KOPT-K1 (cell line): ENCODE data around the gene MAPKAPK3.

Source experiments
- H3K27ac ChIP-seq: fragments of 200-600 bp; sonication (generic); 2 replicates; pipeline ENCODE4 v1.5.1; 2016; ENCODE audit warnings: antibody characterized with exemption, mild to moderate bottlenecking, low read depth, low read length; ENCODE audit not compliant: poor library complexity, severe bottlenecking
- H3K36me3 ChIP-seq: fragments of 200-600 bp; sonication (generic); 2 replicates; pipeline ENCODE4 v1.5.1; 2017; ENCODE audit warnings: antibody characterized with exemption, mild to moderate bottlenecking, low read length, moderate library complexity; ENCODE audit not compliant: insufficient read depth
- H3K9me3 ChIP-seq: fragments of 200-600 bp; sonication (generic); 2 replicates; pipeline ENCODE4 v1.5.1; 2017; ENCODE audit warnings: antibody characterized with exemption, low read length, mild to moderate bottlenecking; ENCODE audit not compliant: insufficient read depth, poor library complexity, severe bottlenecking

The MAPKAPK3 gene

DNA sequence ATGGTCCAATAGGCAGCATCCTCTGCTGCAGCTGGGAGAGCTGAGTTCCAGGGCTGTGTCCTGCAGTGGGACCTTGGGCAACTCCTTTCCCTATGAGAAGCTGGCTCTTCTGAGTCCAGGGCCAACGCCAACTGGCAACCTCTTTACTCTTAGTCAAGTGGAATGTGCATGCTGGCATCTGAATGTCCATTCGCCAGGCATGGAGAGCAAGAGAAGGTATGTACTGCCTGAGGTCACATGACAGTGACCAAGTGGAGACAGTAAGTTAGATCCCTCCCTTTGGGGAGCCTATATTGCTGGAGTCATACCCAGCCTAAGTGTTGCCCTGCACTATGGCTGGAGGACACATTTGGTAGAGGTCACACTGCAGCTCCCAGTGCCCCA is 35.5 kb upstream of the MAPKAPK3 start:
- Histone ChIP-seq H3K9me3 (no peaks in the 10 kb centered on the region), H3K36me3 (peaks cover 95% of the 10 kb centered on the region), H3K27ac (peak overlapping the region; percentile 100)

DNA sequence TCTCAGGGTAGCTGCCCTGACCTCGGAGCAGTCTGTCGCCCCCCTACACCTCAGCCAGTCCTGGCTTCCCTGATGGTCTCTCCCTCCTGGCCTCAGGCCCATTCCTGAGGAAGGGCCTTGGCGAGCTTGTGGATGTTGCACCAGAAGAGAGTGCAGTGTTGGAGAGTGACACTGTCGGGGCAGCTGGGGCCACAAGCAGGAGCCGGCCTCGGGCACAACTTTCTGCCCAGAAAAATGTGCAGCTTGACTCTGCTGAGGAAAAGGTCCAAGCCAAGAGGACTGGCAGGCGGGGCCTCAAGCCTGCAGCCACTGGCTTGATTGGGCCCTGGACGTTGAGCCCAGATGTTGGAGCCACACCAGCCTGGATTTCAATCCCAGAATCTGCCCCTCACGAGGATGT is 34.9 kb upstream of the MAPKAPK3 start:
- peaks cover 89% of the 10 kb centered on the region for H3K36me3 ChIP-seq
- H3K9me3 ChIP-seq, result no peaks in the 10 kb centered on the region

DNA sequence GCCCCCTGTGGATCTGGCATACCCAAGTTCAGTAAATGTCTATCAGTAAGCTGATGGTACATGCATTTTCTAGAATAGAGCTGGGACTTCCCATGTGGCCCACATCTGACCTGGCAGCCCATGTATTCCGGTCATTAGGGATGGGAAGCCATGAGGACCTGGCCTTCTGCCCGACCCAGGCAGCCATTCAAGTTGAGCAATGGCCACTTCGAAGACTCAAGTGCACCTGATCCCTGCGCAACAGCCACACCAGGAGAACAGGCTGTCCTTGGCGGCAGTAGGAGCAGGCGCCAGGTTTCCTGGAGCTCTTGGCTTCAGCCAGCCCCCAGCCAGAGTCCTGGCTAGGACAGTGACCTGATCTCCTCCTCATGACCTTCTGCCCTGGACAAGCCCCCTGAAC is 33.1 kb upstream of the MAPKAPK3 start:
- Histone ChIP-seq H3K27ac (peak overlapping the region; percentile 100), H3K9me3 (no peaks in the 10 kb centered on the region), H3K36me3 (peaks cover 71% of the 10 kb centered on the region)

More for the DNA sequence above, 34.9 kb upstream of the MAPKAPK3 start:
- H3K27ac ChIP-seq, result peak overlapping the region; percentile 100

DNA sequence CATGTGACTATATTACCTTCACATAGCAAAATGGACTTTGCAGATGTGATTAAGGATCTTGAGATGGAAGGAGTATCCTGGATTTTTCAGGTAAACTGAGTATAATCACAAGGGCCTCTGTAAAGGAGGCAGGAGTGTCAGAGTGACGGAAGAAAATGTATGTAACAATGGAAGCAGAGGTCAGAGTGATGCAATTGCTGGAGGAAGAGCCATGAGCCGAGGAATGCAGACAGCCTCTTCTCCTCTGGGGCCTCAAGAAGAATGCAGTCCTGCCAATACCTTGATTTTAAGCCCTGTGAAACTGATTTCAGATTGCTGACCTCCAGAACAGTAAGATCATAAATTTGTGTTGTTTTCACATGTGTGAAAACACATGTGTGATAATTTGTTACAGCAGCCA is 32.6 kb upstream of the MAPKAPK3 start:
- Histone ChIP-seq H3K27ac (peak overlapping the region; percentile 100), H3K9me3 (no peaks in the 10 kb centered on the region), H3K36me3 (peaks cover 66% of the 10 kb centered on the region)

DNA sequence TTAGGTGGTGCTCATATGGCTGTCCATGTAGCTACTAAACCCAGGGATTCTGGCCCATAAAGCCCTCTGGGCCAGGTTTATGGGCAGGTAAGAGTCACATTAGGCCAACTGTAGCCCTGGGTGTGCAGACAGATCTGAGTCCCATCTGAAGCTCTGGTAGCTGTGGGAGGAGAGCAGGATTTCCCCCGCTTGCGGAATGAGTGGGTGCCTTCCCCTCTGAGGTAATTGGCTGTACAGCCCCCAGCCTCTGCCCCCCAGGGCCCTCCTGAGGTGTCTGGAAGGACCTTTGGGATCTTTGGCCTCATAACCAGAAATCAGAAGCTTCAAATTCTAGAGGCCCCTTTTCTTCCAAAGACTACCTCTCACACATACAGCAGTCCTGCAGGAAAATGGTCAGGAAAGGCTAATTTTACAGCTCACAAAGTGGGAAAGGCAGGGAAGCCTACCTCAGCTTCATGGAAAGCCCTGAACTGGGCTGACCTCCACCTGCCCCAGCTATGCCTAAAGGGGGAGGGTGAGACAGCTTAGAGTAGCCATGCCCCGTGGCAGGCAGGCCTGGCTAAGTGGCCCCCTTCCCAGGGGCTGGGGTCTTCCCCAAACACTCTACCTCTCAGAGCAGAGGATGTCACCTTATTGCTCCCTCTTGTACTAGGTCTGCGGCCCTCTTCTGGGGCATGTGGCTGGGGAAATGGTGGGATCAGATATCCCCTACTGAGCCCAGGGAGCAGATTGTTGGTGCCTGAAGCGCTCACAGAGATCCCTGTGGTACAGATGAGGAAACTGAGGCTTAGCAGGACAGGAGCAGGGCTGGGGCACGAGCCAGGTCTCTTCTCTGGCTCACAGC is 30.8 kb upstream of the MAPKAPK3 start:
- H3K27ac ChIP-seq, result peak overlapping the region; percentile 100
- H3K9me3 ChIP-seq, result no peaks in the 10 kb centered on the region
- peaks cover 49% of the 10 kb centered on the region for H3K36me3 ChIP-seq

DNA sequence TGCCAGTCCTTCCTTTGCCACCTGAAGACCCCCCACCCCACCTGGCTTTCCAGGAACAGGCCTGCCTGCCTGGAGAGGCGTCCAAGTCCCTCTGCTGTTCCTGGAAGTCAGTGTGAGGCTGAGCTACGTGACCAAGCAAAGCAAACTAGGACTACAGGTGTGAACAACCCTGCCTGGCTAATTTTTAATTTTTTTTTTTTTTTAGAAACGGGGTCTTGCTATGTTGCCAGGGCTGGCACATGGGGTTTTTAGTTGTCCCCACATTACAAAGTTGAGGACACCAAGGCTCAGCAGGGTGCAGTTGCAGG is 30.2 kb upstream of the MAPKAPK3 start:
- peak overlapping the region; percentile 100 for H3K27ac ChIP-seq

DNA sequence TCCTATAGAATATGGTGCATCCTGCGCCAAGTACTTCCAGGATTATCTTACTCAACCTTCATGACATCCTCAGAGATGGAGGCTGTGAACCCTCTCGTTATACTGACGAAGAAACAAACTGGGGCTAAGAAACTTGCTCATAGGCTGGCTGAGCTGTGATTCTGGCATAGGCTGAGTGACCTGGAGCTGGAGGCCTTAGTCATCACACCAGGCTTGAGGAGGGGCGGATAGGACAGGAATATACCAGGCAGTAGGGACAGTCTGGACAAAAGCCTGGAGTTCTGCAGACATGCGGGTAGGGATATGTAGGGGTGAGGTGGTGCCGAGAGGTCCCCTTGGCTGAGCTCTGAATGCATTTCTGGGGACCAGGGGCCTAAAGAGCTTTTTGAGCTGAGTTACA is 29.6 kb upstream of the MAPKAPK3 start:
- H3K27ac ChIP-seq, result peak overlapping the region; percentile 100
- H3K36me3 ChIP-seq, result peaks cover 36% of the 10 kb centered on the region
- H3K9me3 ChIP-seq, result no peaks in the 10 kb centered on the region

More for the DNA sequence above, 30.2 kb upstream of the MAPKAPK3 start:
- peaks cover 43% of the 10 kb centered on the region for H3K36me3 ChIP-seq
- no peaks in the 10 kb centered on the region for H3K9me3 ChIP-seq

DNA sequence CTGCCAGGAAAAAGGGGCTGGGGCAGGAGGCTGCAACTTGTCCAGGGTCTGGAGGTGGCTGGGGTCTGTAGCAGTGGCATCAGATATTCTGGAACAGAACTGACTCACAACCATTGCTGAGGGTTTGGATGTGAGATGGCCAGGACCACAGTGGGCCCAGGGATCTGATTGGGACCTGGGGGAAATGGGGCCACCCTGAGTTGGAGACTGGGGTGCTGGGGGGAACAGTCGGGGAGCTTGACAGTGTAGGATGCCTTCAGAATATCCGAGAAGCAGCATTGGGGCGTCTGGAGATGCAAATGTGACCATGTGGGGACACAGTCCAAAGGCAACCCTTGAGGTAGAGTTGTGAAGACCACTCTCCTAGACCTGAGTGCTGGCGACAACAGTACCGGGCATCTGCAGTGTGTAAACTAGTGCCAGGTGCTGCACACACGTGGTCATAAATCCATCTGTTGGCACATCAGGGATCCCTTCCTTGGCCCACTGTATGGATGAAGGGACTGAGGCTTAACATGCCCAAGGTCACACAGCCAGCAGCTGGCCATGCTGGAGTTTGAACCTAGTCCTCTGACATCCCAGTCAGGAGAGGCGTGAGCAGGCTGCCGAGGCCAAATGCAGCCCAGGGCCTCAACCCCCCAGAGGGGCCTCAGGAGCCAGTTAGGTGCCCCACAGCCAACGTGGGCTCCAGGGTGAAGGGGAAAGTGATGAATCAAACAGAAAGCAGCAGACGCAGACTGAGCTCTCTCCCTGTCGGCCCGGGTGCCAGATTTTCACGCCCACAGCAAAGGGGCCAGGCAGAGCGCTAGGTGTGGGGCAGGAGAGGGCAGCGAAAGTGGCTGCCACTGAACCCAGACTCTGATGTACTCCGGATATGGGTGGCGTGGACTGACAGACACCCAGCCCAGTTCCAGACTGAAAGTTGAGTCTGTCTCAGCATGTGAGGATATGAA is 28.9 kb upstream of the MAPKAPK3 start:
- peak overlapping the region; percentile 100 for H3K27ac ChIP-seq
- no peaks in the 10 kb centered on the region for H3K9me3 ChIP-seq
- H3K36me3 ChIP-seq, result peaks cover 29% of the 10 kb centered on the region

DNA sequence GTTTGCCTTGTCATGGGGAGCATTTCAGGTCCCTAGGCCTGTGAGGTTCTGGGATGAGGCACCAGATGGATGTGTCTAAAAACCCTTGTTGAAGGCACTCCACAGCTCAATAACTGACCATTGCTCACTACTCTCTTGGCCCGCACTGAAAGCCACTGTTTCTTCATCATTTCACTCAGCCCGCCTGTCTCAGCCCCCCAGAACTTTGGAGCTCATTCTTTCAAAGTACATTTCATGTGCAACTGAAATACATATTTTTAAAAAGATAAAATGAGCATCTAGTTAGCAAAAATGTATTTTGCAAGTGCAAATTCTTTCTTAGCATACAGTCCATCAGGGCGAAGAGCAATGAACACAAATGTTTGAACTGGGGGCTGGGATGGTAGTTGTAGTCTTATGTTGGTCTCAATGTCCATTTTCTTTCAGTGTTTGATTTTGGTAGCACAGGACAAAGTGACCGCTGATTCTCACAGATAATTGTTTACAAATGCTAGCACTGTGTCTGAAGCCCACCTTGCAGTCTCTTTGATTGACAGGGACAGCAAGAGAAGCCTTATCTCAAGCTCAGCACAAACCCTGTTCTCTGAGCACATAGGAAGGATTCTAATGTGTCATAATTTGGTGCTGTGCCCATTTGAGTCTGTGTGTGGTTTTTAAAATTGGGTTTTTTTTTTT is 28.1 kb upstream of the MAPKAPK3 start:
- Histone ChIP-seq H3K9me3 (no peaks in the 10 kb centered on the region), H3K27ac (peak overlapping the region; percentile 100), H3K36me3 (peaks cover 22% of the 10 kb centered on the region)

DNA sequence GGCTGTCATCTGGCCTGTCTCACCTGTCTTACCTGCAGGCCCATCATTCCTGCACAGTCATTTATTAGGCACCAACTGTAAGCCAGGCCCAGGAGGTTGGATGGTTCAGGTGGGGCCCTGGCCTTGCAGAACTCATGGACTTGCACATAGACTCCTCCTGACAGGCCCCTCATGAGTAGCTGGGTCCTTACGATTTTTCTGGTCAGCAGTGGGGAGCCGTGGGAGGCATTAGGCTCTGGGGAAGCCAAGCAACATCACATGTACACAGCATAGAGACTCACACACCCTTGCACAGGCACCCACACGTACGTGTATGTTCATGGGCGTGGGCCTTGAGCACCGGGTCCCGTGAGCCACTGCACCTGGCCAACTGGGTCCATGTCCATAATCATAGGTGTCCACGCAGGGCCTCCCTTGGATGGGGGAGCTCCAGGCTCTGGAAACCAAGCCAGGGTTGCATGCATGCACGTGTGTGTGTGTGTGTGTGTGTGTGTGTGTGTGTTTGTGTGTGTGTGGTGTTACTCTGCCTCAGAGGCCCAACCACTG is 25.7 kb upstream of the MAPKAPK3 start:
- peak overlapping the region; percentile 100 for H3K27ac ChIP-seq
- H3K36me3 ChIP-seq, result no peaks in the 10 kb centered on the region; the same call in 1 of the 2 replicates
- no peaks in the 10 kb centered on the region for H3K9me3 ChIP-seq

DNA sequence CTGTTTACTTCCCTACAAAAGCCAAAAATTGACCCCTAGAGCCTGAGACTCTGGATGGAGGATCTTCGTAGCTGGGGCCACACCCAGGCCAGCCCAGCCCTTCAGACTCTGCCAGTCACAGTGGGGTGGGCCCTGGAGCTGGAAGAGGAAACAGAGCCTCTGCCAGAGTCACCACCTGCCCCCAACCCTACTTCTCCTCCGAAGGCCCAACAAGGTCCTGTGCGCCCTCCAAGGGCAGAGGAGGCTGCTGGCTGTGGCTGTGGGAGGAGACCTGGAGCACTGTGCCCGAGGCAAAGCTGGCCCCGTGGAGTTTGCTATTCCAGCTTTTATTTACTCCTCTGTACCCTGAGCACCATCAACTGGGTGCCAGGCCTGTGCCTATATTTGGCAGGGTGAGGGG is 24.4 kb upstream of the MAPKAPK3 start:
- peak overlapping the region; percentile 100 for H3K27ac ChIP-seq
- no peaks in the 10 kb centered on the region for H3K36me3 ChIP-seq

DNA sequence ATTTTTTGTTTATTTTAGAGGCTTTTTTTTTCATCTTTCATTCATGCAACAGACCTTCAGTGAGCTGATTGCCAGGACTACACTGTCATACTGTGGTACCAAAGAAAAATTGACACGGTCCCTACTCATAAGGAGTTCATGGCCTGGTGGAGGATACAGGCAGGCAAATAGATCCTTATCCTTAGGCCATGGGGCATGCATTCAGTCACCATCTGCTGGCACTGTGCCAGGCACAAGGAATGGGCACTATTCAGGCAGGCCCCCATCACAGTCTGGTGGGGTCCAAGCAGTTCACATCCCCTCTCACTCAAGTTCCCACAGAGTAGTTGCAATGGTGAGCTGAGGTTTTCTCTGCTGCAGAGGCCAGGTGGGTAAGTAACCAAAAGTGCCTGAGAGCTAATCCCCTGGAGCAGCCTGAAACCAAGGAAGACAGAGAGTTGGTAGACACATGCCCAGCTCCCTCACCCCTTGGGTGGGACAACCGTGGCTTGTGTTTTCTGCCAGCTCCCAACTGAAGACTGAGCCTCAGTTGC is 22.6 kb upstream of the MAPKAPK3 start:
- peak overlapping the region; percentile 100 for H3K27ac ChIP-seq
- H3K36me3 ChIP-seq, result no peaks in the 10 kb centered on the region
- no peaks in the 10 kb centered on the region for H3K9me3 ChIP-seq

More for the DNA sequence above, 24.4 kb upstream of the MAPKAPK3 start:
- H3K9me3 ChIP-seq, result no peaks in the 10 kb centered on the region

DNA sequence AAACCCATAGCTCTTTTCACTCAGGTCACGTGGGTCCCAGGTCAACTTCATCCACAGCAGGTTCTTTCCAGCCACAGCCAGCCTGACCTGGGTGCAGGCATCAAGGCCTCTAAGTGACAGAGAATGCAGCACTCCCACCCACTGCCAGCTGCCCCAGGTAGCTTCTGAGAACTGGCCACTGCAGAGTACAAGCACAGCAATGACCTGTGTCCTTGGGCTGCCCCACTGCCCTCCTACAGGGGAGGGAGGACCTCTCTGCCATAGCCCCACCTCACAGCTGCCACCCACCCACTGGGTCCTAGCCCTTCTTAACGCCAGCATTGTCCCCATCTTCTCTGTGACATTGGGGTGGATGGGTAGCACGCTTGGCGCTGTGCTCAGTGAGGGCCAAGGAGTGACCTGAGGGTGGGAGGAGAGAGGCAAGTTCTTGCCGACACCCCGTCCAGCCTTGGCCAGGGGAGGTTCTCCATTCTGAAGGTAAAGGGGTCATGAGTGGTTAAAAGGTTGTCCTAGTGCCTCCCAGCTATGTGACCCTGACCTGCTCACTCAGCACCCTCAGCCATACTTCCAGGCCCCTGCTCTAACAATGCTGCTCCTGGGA is 17.7 kb upstream of the MAPKAPK3 start:
- Histone ChIP-seq H3K27ac (peak overlapping the region; percentile 98), H3K9me3 (no peaks in the 10 kb centered on the region), H3K36me3 (peaks cover 14% of the 10 kb centered on the region)

DNA sequence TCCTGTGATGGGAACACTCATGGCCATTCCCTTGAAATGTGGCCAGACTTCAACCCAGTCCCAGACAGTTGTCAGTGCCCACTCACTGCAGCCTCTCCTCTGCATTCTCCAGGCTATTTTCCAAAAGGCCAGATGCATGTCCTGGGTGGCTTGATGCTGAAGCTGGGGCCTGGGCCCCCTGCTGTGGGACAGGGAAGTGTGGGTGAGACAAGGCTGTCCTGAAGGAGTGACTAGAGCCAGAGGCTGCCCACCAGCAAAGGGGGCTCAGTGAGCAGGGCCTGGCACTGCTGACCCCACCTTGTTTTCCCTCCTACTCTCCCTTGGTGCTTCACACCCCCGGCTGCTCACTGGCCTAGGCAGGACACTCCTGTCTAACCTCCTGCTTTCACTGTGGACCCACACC is 17.2 kb upstream of the MAPKAPK3 start:
- Histone ChIP-seq H3K36me3 (peaks cover 19% of the 10 kb centered on the region), H3K9me3 (no peaks in the 10 kb centered on the region), H3K27ac (peak overlapping the region; percentile 98)
